HCT116 (cell line): Measurements from ENCODE around the gene KDM3B. TPM values are rescaled to one million over a fixed set of nuclear protein-coding genes. Genes with fewer than 3 reads are reported as not detected.

ENCODE experiments used
- ATAC-seq: fragments of 200-7000 bp; cut with Tn5 transposase; 2 replicates; pipeline ENCODE4 v1.9.1; 2020; ENCODE audit warnings: mild to moderate bottlenecking, moderate library complexity
- BruUV-seq: library from RNA; stranded (reverse); fragments of 400-500 nt; replicated peaks from 2 replicates; lab custom pipeline; 2021; lab: Mats Ljungman, UMichigan
- CTCF ChIA-PET: fragments of 300-600 bp; sonication (Branson Sonifier 250); formaldehyde crosslinking; loops from one replicate; lab custom pipeline; 2021; ENCODE audit warnings: antibody characterized with exemption; lab: Charles Lee
- POLR2A ChIA-PET: fragments of 300-600, 350-600 bp; sonication (Branson Sonifier 250); formaldehyde crosslinking; loops from one replicate; lab custom pipeline; 2021; ENCODE audit warnings: antibody characterized with exemption; lab: Charles Lee
- RAD21 ChIA-PET, 2 experiments: fragments of 300-600 bp; sonication (Branson Sonifier 250); formaldehyde crosslinking; loops; one replicate each; lab custom pipeline; 2023; ENCODE audit warnings: low total read pairs in 2 of 2; ENCODE audit not compliant: uncharacterized antibody in 2 of 2, unreplicated experiment in 2 of 2, low non-redundant PET in 1 of 2; lab: Charles Lee
- DNase-seq: peaks from one replicate; pipeline ENCODE4 v3.0.0-alpha.2; 2010; ENCODE audit warnings: low read depth, low spot score
- H2AFZ ChIP-seq: fragments of 200-600 bp; shearing (Covaris generic), sonication (generic); 2 replicates; pipeline ENCODE4 v1.6.1; 2017; ENCODE audit warnings: low read depth, mixed run types, mixed read lengths, antibody characterized with exemption, low read length; ENCODE audit not compliant: poor library complexity, severe bottlenecking
- H3K27ac ChIP-seq: 2 replicates; pipeline ENCODE4 v1.5.1; 2012; ENCODE audit warnings: low read depth, low read length
- H3K27me3 ChIP-seq: fragments of 200-600 bp; sonication (generic); 2 replicates; pipeline ENCODE4 v1.6.1; 2016; ENCODE audit warnings: mixed run types, low read length, mixed read lengths; ENCODE audit not compliant: insufficient read depth
- H3K36me3 ChIP-seq, 2 experiments: fragments of 200-500 bp in 1 of 2; fragments of 200-600 bp in 1 of 2; sonication (Bioruptor generic) in 1 of 2; sonication (generic) in 1 of 2; 2 replicates each; pipeline versions ENCODE4 v1.5.1 to v1.6.1; 2014 to 2016; ENCODE audit warnings: low read length in 2 of 2, inconsistent platforms in 1 of 2, mixed read lengths in 1 of 2, mixed run types in 1 of 2; ENCODE audit not compliant: insufficient read depth in 2 of 2, control insufficient read depth in 1 of 2
- H3K4me1 ChIP-seq, 2 experiments: fragments of 200-600 bp in 1 of 2; sonication (generic) in 1 of 2; 2 replicates each; pipeline versions ENCODE4 v1.5.1 to v1.6.1; 2012 to 2017; ENCODE audit warnings: low read length in 2 of 2, inconsistent platforms in 1 of 2, mild to moderate bottlenecking in 1 of 2, mixed read lengths in 1 of 2, mixed run types in 1 of 2, moderate library complexity in 1 of 2; ENCODE audit not compliant: insufficient read depth in 2 of 2, control insufficient read depth in 1 of 2
- H3K4me2 ChIP-seq: fragments of 200-600 bp; sonication (generic); 2 replicates; pipeline ENCODE4 v1.6.1; 2017; ENCODE audit warnings: mixed run types, low read length, mixed read lengths
- H3K4me3 ChIP-seq, 2 experiments: fragments of 200-600 bp in 1 of 2; sonication (generic) in 1 of 2; replicated peaks in 1 of 2; 2 replicates each; pipeline ENCODE4 v1.5.1; 2011 to 2016; ENCODE audit warnings: low read length in 2 of 2, control low read depth in 1 of 2, low read depth in 1 of 2, mild to moderate bottlenecking in 1 of 2, mixed read lengths in 1 of 2, mixed run types in 1 of 2
- H3K79me2 ChIP-seq: fragments of 200-600 bp; sonication (generic); 2 replicates; pipeline ENCODE4 v1.6.1; 2017; ENCODE audit warnings: mild to moderate bottlenecking, mixed run types, low read length, moderate library complexity, mixed read lengths; ENCODE audit not compliant: insufficient read depth
- H3K9ac ChIP-seq: fragments of 200-600 bp; sonication (generic); 2 replicates; pipeline ENCODE4 v1.6.1; 2016; ENCODE audit warnings: low read length, mixed read lengths
- H3K9me2 ChIP-seq: fragments of 200-600 bp; sonication (generic), shearing (Covaris generic); 2 replicates; pipeline ENCODE4 v1.6.1; 2017; ENCODE audit warnings: mixed run types, mild to moderate bottlenecking, moderate library complexity; ENCODE audit not compliant: insufficient read depth
- H3K9me3 ChIP-seq, 2 experiments: fragments of 200-500 bp in 1 of 2; fragments of 200-600 bp in 1 of 2; sonication (Bioruptor generic) in 1 of 2; sonication (generic) in 1 of 2; 2 replicates each; pipeline ENCODE4 v1.6.1; 2014 to 2017; ENCODE audit warnings: low read length in 2 of 2, mixed read lengths in 2 of 2, inconsistent platforms in 1 of 2, low read depth in 1 of 2, mild to moderate bottlenecking in 1 of 2, mixed run types in 1 of 2, moderate library complexity in 1 of 2; ENCODE audit not compliant: control insufficient read depth in 1 of 2, insufficient read depth in 1 of 2
- H4K20me1 ChIP-seq: fragments of 200-600 bp; sonication (generic), shearing (Covaris generic); 2 replicates; pipeline ENCODE4 v1.6.1; 2017; ENCODE audit warnings: mixed run types, mild to moderate bottlenecking, moderate library complexity; ENCODE audit not compliant: insufficient read depth
- ATF3 ChIP-seq: IDR thresholded peaks from 2 replicates; pipeline ENCODE4 v1.6.1; 2012
- CBX3 ChIP-seq: IDR thresholded peaks from 2 replicates; pipeline ENCODE4 v1.6.1; 2012; ENCODE audit warnings: low read depth
- CEBPB ChIP-seq: IDR thresholded peaks from 2 replicates; pipeline ENCODE4 v1.6.1; 2012; ENCODE audit warnings: low read depth
- CTCF ChIP-seq, 3 experiments: fragments of 200-600 bp in 1 of 3; sonication (generic) in 1 of 3; IDR thresholded peaks in 2 of 3; conservative IDR thresholded peaks in 1 of 3; 2 replicates each; pipeline ENCODE4 v1.5.1; 2012 to 2017; ENCODE audit warnings: low read depth in 2 of 3, low read length in 2 of 3, antibody characterized with exemption in 1 of 3, borderline replicate concordance in 1 of 3, control low read depth in 1 of 3, mild to moderate bottlenecking in 1 of 3, mixed read lengths in 1 of 3, mixed run types in 1 of 3, moderate library complexity in 1 of 3; ENCODE audit not compliant: insufficient read depth in 1 of 3
- EGR1 ChIP-seq: IDR thresholded peaks from 2 replicates; pipeline ENCODE4 v1.6.1; 2012; ENCODE audit warnings: low read depth
- EZH2 ChIP-seq: fragments of 200-600 bp; sonication (generic); IDR thresholded peaks from 2 replicates; pipeline ENCODE4 v1.6.1; 2017; ENCODE audit warnings: antibody characterized with exemption, mixed run types
- FOSL1 ChIP-seq: IDR thresholded peaks from 2 replicates; pipeline ENCODE4 v1.6.1; 2012; ENCODE audit warnings: low read depth
- RAD21 ChIP-seq: IDR thresholded peaks from 2 replicates; pipeline ENCODE4 v1.6.1; 2012; ENCODE audit warnings: low read depth, mild to moderate bottlenecking
- REST ChIP-seq: IDR thresholded peaks from 2 replicates; pipeline ENCODE4 v1.6.1; 2012; ENCODE audit warnings: low read depth
- SIN3A ChIP-seq: IDR thresholded peaks from 2 replicates; pipeline ENCODE4 v1.6.1; 2012; ENCODE audit warnings: low read depth
- SP1 ChIP-seq: IDR thresholded peaks from 2 replicates; pipeline ENCODE4 v1.6.1; 2012; ENCODE audit warnings: low read depth
- TCF7L2 ChIP-seq: IDR thresholded peaks from 2 replicates; pipeline ENCODE4 v1.7.0; 2011; ENCODE audit warnings: borderline replicate concordance, inconsistent platforms; ENCODE audit not compliant: insufficient read depth, insufficient read length; ENCODE audit errors: extremely low read depth
- ZFX ChIP-seq: fragments of 450-650 bp; IDR thresholded peaks from 2 replicates; pipeline ENCODE4 v1.6.1; 2017
- ZNF274 ChIP-seq: fragments of 200-500 bp; sonication (Bioruptor generic); IDR thresholded peaks from 2 replicates; pipeline ENCODE4 v1.6.1; 2014; ENCODE audit warnings: mild to moderate bottlenecking, low read depth, low read length, inconsistent platforms
- intact Hi-C: fragments of 100-400 bp; cut with micrococcal nuclease; formaldehyde crosslinking; loops from 2 replicates; pipeline ENCODE4 v1.10.0; 2022
- total RNA-seq: library from RNA; stranded (reverse); gene quantifications from one replicate; pipeline ENCODE4 v1.2.1, GENCODE V29; 2021; ENCODE audit not compliant: unreplicated experiment

The KDM3B gene
- total RNA-seq, 1 experiment from 2014 or later, result 65.1 TPM

GRCh38 chr5:138449501-138450239 is 97.2 kb downstream of the KDM3B start:
- Histone ChIP-seq H4K20me1 (no peaks in the 10 kb centered on the region), H3K9me2 (no peaks in the 10 kb centered on the region), H3K9me3 (no peaks in the 10 kb centered on the region), H3K79me2 (no peaks in the 10 kb centered on the region), H3K4me1 (peaks cover 10 to 17% of the 10 kb centered on the region in 2 experiments), H3K9ac (peak overlapping the region; percentile 34; the same call in 1 of the 2 replicates), H3K36me3 (no peaks in the 10 kb centered on the region), H3K27ac (no peak overlapping the region), H2AFZ (peak overlapping the region; percentile 89), H3K4me2 (peak overlapping the region; percentile 72), H3K4me3 (peak overlapping the region; percentile 13 to 22; a peak in 2 of 4 replicates), H3K27me3 (no peaks in the 10 kb centered on the region)
- ChIA-PET RAD21 (interaction anchor here (0.9 to 1.1 kb wide), 2 partner anchors 54 to 55 kb away, joined by 4 to 7 read pairs; no protein-coding TSS in a partner anchor), POLR2A (interaction anchor here (0.8 to 1.5 kb wide), 5 partner anchors 12 to 96 kb away, joined by 3 to 4 read pairs (median 4); partner anchors contain the start of genes EGR1 and ETF1), CTCF (interaction anchor here (1.1 to 4.4 kb wide), 6 partner anchors 12 to 54 kb away, joined by 3 to 51 read pairs (median 6); partner anchors contain the start of gene EGR1)
- BruUV-seq, result no TSS peak
- intact Hi-C loops, result loop anchor here (1.0 to 10.0 kb wide), 4 partner anchors 54 to 822 kb away; no protein-coding TSS in a partner anchor
- DNase-seq (peak; percentile 52), ATAC-seq (peak; percentile 97)
- peak; percentile 91 to 96 (median 96) for TF ChIP-seq CTCF (IDR thresholded peaks at IDR 0.05 in 2 of 3, conservative IDR thresholded peaks at IDR 0.05 in 1 of 3; ENCODE audit: borderline replicate concordance in 1 of 3, insufficient read depth in 1 of 3, low read depth in 2 of 3, low read length in 2 of 3)
- TF ChIP-seq EGR1, result peak; percentile 98
- no peak for TF ChIP-seq SIN3A
- TF ChIP-seq EZH2, result no peak
- no peak for TF ChIP-seq SP1
- TF ChIP-seq CBX3, result no peak
- TF ChIP-seq TCF7L2, result no peak
- TF ChIP-seq CEBPB, result no peak
- peak; percentile 94 for TF ChIP-seq RAD21
- TF ChIP-seq ZFX, result no peak
- no peak for TF ChIP-seq ATF3
- TF ChIP-seq FOSL1, result no peak
- TF ChIP-seq REST, result no peak
- TF ChIP-seq ZNF274, result no peak
